NCI-H187 treated with DMSO at 0.1 percent for 48 hours (cell line): ENCODE results near the gene PWWP2B.

Experiments
- DNase-seq: peaks from one replicate; lab custom pipeline; 2025; lab: John Stamatoyannopoulos, UW

The PWWP2B gene

GRCh38 chr10:132459301-132460003 is 62.5 kb downstream of the PWWP2B start:
- no peak for DNase-seq

GRCh38 chr10:132460071-132460470 is 63.1 kb downstream of the PWWP2B start:
- DNase-seq, result no peak

- DNase-seq, result no peak
Observed at GRCh38 chr10:132460691-132461090, 63.7 kb downstream of the PWWP2B start.

- no peak for DNase-seq
Observed at GRCh38 chr10:132461103-132461682, 64.2 kb downstream of the PWWP2B start.

GRCh38 chr10:132461683-132462231 is 64.8 kb downstream of the PWWP2B start:
- no peak for DNase-seq

- no peak for DNase-seq
Observed at GRCh38 chr10:132462463-132463332, 65.7 kb downstream of the PWWP2B start.

- no peak for DNase-seq
Observed at GRCh38 chr10:132463333-132464255, 66.6 kb downstream of the PWWP2B start.

GRCh38 chr10:132464256-132465192 is 67.5 kb downstream of the PWWP2B start:
- DNase-seq, result no peak

- no peak for DNase-seq
Observed at GRCh38 chr10:132465193-132465888, 68.3 kb downstream of the PWWP2B start.

- DNase-seq, result no peak
Observed at GRCh38 chr10:132465889-132466519, 69.0 kb downstream of the PWWP2B start.

- DNase-seq, result no peak
Observed at GRCh38 chr10:132466520-132467463, 69.8 kb downstream of the PWWP2B start.
